ENCODE measurements around the gene DTNB.
A peak's percentile ranks its signal among the peaks of the same experiment; 100 is the strongest.

The DTNB gene

DNA sequence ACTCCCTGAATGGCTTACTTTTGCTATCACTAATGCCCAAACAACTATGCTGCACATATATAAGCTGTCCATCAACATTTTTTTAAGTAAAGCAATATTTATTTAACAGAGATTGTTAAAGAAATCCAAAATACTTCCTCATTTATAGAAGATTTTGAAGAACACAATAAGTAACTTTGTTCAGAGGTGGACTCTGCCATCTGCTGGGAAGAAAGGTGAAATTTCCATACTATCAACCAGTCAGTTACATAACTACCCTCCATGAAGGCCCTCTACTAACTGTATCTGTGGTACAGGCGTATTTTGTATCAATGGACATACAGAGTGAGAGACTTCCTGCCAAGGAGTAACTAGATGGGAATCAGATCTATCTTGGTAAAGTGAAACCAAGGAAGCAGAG is 106.0 kb downstream of the DTNB start:
- no peaks in the 10 kb centered on the region for H3K9me3 ChIP-seq (ENCODE audit: control insufficient read depth, insufficient read depth, low read depth, low read length)
- H3K27ac ChIP-seq (ENCODE audit: extremely low read depth, low read depth, low read length), result no peak overlapping the region
- ChIA-PET POLR2A (no interaction called here), CTCF (interaction anchor here (0.7 to 1.0 kb wide), 4 partner anchors 12 to 1395 kb away, joined by 3 to 5 read pairs (median 3); no protein-coding TSS in a partner anchor)
- TF ChIP-seq ZNF24 (tag by site-specific recombination; IDR thresholded peaks at IDR 0.05) (no peak), CTCF (tag by site-specific recombination; IDR thresholded peaks at IDR 0.05) (peak; percentile 45; the same call in 1 of the 2 replicates), ZNF654 (tag by site-specific recombination; IDR thresholded peaks at IDR 0.05; ENCODE audit: low read depth) (peak; percentile 41)
- TF ChIP-seq, protein P1, sequence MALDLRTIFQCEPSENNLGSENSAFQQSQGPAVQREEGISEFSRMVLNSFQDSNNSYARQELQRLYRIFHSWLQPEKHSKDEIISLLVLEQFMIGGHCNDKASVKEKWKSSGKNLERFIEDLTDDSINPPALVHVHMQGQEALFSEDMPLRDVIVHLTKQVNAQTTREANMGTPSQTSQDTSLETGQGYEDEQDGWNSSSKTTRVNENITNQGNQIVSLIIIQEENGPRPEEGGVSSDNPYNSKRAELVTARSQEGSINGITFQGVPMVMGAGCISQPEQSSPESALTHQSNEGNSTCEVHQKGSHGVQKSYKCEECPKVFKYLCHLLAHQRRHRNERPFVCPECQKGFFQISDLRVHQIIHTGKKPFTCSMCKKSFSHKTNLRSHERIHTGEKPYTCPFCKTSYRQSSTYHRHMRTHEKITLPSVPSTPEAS (tag by site-specific recombination; IDR thresholded peaks at IDR 0.05), result no peak
- TF ChIP-seq, protein P2, sequence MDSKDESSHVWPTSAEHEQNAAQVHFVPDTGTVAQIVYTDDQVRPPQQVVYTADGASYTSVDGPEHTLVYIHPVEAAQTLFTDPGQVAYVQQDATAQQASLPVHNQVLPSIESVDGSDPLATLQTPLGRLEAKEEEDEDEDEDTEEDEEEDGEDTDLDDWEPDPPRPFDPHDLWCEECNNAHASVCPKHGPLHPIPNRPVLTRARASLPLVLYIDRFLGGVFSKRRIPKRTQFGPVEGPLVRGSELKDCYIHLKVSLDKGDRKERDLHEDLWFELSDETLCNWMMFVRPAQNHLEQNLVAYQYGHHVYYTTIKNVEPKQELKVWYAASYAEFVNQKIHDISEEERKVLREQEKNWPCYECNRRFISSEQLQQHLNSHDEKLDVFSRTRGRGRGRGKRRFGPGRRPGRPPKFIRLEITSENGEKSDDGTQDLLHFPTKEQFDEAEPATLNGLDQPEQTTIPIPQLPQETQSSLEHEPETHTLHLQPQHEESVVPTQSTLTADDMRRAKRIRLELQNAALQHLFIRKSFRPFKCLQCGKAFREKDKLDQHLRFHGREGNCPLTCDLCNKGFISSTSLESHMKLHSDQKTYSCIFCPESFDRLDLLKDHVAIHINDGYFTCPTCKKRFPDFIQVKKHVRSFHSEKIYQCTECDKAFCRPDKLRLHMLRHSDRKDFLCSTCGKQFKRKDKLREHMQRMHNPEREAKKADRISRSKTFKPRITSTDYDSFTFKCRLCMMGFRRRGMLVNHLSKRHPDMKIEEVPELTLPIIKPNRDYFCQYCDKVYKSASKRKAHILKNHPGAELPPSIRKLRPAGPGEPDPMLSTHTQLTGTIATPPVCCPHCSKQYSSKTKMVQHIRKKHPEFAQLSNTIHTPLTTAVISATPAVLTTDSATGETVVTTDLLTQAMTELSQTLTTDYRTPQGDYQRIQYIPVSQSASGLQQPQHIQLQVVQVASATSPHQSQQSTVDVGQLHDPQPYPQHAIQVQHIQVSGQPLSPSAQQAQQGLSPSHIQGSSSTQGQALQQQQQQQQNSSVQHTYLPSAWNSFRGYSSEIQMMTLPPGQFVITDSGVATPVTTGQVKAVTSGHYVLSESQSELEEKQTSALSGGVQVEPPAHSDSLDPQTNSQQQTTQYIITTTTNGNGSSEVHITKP (tag by site-specific recombination; IDR thresholded peaks at IDR 0.05), result 0 out of 2 replicates have a peak, but pooled peaks have one; percentile 19
- no peak overlapping the region for H3K4me3 ChIP-seq (ENCODE audit: low read depth, low read length)
- H3K4me1 ChIP-seq (ENCODE audit: control insufficient read depth, insufficient read depth, low read length), result peaks cover 3% of the 10 kb centered on the region; the same call in 1 of the 2 replicates
- no peaks in the 10 kb centered on the region; a peak in 1 of 3 replicates for H3K36me3 ChIP-seq (ENCODE audit: control insufficient read depth in 2 of 2, insufficient read depth in 1 of 2, low read length in 2 of 2)

GRCh38 chr2:25566694-25567093 is 106.7 kb downstream of the DTNB start:
- Histone ChIP-seq H3K27ac (ENCODE audit: extremely low read depth, low read depth, low read length) (no peak overlapping the region), H3K9me3 (ENCODE audit: control insufficient read depth, insufficient read depth, low read depth, low read length) (no peaks in the 10 kb centered on the region), H3K4me3 (ENCODE audit: low read depth, low read length) (no peak overlapping the region), H3K36me3 (ENCODE audit: control insufficient read depth in 2 of 2, insufficient read depth in 1 of 2, low read length in 2 of 2) (no peaks in the 10 kb centered on the region; a peak in 1 of 3 replicates), H3K4me1 (ENCODE audit: control insufficient read depth, insufficient read depth, low read length) (peaks cover 3% of the 10 kb centered on the region; the same call in 1 of the 2 replicates)
- ChIA-PET CTCF (interaction anchor here (0.6 to 1.7 kb wide), 9 partner anchors 12 to 1005 kb away, joined by 3 to 4 read pairs (median 3); no protein-coding TSS in a partner anchor), POLR2A (no interaction called here)
- TF ChIP-seq, protein P3, sequence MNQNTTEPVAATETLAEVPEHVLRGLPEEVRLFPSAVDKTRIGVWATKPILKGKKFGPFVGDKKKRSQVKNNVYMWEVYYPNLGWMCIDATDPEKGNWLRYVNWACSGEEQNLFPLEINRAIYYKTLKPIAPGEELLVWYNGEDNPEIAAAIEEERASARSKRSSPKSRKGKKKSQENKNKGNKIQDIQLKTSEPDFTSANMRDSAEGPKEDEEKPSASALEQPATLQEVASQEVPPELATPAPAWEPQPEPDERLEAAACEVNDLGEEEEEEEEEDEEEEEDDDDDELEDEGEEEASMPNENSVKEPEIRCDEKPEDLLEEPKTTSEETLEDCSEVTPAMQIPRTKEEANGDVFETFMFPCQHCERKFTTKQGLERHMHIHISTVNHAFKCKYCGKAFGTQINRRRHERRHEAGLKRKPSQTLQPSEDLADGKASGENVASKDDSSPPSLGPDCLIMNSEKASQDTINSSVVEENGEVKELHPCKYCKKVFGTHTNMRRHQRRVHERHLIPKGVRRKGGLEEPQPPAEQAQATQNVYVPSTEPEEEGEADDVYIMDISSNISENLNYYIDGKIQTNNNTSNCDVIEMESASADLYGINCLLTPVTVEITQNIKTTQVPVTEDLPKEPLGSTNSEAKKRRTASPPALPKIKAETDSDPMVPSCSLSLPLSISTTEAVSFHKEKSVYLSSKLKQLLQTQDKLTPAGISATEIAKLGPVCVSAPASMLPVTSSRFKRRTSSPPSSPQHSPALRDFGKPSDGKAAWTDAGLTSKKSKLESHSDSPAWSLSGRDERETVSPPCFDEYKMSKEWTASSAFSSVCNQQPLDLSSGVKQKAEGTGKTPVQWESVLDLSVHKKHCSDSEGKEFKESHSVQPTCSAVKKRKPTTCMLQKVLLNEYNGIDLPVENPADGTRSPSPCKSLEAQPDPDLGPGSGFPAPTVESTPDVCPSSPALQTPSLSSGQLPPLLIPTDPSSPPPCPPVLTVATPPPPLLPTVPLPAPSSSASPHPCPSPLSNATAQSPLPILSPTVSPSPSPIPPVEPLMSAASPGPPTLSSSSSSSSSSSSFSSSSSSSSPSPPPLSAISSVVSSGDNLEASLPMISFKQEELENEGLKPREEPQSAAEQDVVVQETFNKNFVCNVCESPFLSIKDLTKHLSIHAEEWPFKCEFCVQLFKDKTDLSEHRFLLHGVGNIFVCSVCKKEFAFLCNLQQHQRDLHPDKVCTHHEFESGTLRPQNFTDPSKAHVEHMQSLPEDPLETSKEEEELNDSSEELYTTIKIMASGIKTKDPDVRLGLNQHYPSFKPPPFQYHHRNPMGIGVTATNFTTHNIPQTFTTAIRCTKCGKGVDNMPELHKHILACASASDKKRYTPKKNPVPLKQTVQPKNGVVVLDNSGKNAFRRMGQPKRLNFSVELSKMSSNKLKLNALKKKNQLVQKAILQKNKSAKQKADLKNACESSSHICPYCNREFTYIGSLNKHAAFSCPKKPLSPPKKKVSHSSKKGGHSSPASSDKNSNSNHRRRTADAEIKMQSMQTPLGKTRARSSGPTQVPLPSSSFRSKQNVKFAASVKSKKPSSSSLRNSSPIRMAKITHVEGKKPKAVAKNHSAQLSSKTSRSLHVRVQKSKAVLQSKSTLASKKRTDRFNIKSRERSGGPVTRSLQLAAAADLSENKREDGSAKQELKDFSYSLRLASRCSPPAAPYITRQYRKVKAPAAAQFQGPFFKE (tag by site-specific recombination; IDR thresholded peaks at IDR 0.05; ENCODE audit: borderline replicate concordance), result no peak
- TF ChIP-seq ZNF626 (tag by site-specific recombination; IDR thresholded peaks at IDR 0.05), result no peak
- no peak for TF ChIP-seq ZNF274 (IDR thresholded peaks at IDR 0.05; ENCODE audit: low read length)
- no peak for TF ChIP-seq ZNF274 (tag by site-specific recombination; IDR thresholded peaks at IDR 0.05; ENCODE audit: borderline replicate concordance)
- TF ChIP-seq ZNF398 (tag by site-specific recombination; IDR thresholded peaks at IDR 0.05), result no peak
- no peak for TF ChIP-seq HOXD13 (CRISPR knock-in tag; IDR thresholded peaks at IDR 0.05; ENCODE audit: borderline replicate concordance)
- no peak for TF ChIP-seq ZNF76 (tag by site-specific recombination; IDR thresholded peaks at IDR 0.05; ENCODE audit: borderline replicate concordance, low read depth)
- no peak for TF ChIP-seq ZNF670 (tag by site-specific recombination; IDR thresholded peaks at IDR 0.05; ENCODE audit: low read depth)
- no peak for TF ChIP-seq PRDM1 (tag by site-specific recombination; IDR thresholded peaks at IDR 0.05)
- TF ChIP-seq YY2 (tag by site-specific recombination; IDR thresholded peaks at IDR 0.05), result no peak
- no peak for TF ChIP-seq ZNF121 (tag by site-specific recombination; IDR thresholded peaks at IDR 0.05)
- TF ChIP-seq ZNF175 (tag by site-specific recombination; IDR thresholded peaks at IDR 0.05), result no peak
- TF ChIP-seq ZNF174 (tag by site-specific recombination; IDR thresholded peaks at IDR 0.05), result no peak
- no peak for TF ChIP-seq ZNF777 (tag by site-specific recombination; IDR thresholded peaks at IDR 0.05; ENCODE audit: borderline replicate concordance)
